GM12873 (cell line): Measurements from ENCODE around the gene FOXJ3.

Source experiments
- CTCF ChIP-seq: IDR thresholded peaks from 2 replicates; pipeline ENCODE4 v1.5.1; 2012; ENCODE audit warnings: low read depth, mild to moderate bottlenecking, moderate library complexity, low read length, control low read depth; ENCODE audit not compliant: insufficient read depth; ENCODE audit errors: missing control alignments

FOXJ3 gene

GRCh38 chr1:42176902-42177519 lies 158.0 kb downstream of the FOXJ3 start:
- TF ChIP-seq CTCF, result peak; percentile 87

GRCh38 chr1:42175314-42176054 lies 159.6 kb downstream of the FOXJ3 start:
- no peak for TF ChIP-seq CTCF

GRCh38 chr1:42173961-42174735 lies 160.9 kb downstream of the FOXJ3 start:
- TF ChIP-seq CTCF, result no peak

GRCh38 chr1:42173155-42173933 lies 161.7 kb downstream of the FOXJ3 start:
- peak; percentile 99 for TF ChIP-seq CTCF

GRCh38 chr1:42172381-42173133 lies 162.5 kb downstream of the FOXJ3 start:
- no peak for TF ChIP-seq CTCF

- no peak for TF ChIP-seq CTCF
These were observed 163.3 kb downstream of the FOXJ3 start for GRCh38 chr1:42171679-42172266.
